Measurements from ENCODE around the gene RNF34.

RNF34 gene

GRCh38 chr12:121391619-121392324 is 8.1 kb upstream of the RNF34 start:
- H3K4me3 ChIP-seq (ENCODE audit: low read length) = no peak overlapping the region
- no peak for TF ChIP-seq CTCF (conservative IDR thresholded peaks at IDR 0.05; ENCODE audit: low read depth, low read length)
- no peak for DNase-seq (ENCODE audit: low read depth)

- H3K4me3 ChIP-seq (ENCODE audit: low read length) = no peak overlapping the region
- DNase-seq (ENCODE audit: low read depth) = no peak
- no peak for TF ChIP-seq CTCF (conservative IDR thresholded peaks at IDR 0.05; ENCODE audit: low read depth, low read length)
Observed at GRCh38 chr12:121392325-121392716, 7.6 kb upstream of the RNF34 start.

DNA sequence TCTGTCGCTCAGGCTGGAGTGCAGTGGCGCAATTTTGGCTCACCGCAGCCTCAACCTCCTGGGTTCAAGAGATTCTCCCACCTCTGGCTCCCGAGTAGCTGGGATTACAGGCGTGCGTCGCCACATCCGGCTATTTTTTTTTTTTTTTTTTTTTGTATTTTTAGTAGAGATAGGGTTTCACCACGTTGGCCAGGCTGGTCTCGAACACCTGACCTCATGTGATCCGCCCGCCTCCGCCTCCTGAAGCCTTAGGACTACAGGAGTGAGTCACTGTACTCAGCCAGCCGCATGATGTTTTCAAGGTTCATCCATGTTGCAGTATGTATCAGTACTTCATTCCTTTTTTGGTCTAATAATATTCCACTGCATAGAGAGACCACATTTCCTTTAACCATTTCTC is 2.4 kb upstream of the RNF34 start:
- no peak overlapping the region for H3K4me3 ChIP-seq (ENCODE audit: low read length)
- no peak for DNase-seq (ENCODE audit: low read depth)
- TF ChIP-seq CTCF (conservative IDR thresholded peaks at IDR 0.05; ENCODE audit: low read depth, low read length) = no peak

- DNase-seq (ENCODE audit: low read depth) = no peak
- TF ChIP-seq CTCF (conservative IDR thresholded peaks at IDR 0.05; ENCODE audit: low read depth, low read length) = no peak
- no peak overlapping the region for H3K4me3 ChIP-seq (ENCODE audit: low read length)
Observed at GRCh38 chr12:121398355-121398754, 1.6 kb upstream of the RNF34 start.

DNA sequence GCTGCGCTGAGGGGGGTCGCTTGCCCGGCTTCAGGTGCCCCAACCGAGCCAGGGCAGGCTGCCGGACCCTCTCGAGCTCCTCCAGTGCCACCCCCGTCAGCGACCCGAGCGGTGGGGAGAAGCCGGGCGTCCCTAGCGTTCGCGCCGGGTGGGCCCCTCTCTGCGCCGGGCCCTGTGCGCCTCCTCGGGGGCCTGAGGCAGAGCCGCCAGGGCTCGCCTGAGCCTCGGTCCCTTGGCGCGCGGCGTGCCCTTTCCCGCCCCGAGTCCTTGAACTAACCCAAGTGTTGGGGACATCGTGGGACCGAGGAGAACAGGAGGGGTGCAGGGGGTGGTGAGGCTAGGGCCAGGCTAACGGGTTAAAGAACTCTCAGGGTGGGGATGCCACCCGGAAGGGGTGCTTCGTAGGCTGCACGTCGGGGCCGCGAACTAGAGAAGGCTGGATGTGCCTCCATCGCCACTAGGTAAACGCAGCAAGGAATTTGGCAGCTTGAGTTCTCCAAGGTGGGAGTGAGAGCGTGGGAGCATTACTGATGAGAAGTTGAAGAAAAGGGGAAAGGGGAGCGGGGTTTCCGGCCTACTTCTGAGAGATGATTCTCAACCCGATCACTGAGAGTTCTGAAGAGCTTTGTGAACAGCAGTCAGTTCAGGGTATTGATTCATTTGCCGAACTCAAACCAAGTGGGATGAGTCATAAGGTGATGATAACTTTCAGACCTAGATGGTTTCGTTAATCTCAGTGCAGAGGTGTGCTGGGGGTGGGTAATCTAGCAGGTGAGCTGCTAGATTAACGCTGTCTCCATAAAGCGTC is 618 bp downstream of the RNF34 start:
- H3K4me3 ChIP-seq (ENCODE audit: low read length) = peak overlapping the region; percentile 88
- no peak for DNase-seq (ENCODE audit: low read depth)
- no peak for TF ChIP-seq CTCF (conservative IDR thresholded peaks at IDR 0.05; ENCODE audit: low read depth, low read length)

GRCh38 chr12:121403721-121404120 is 3.8 kb downstream of the RNF34 start:
- H3K4me3 ChIP-seq (ENCODE audit: low read length) = no peak overlapping the region
- DNase-seq (ENCODE audit: low read depth) = no peak
- TF ChIP-seq CTCF (conservative IDR thresholded peaks at IDR 0.05; ENCODE audit: low read depth, low read length) = no peak

GRCh38 chr12:121404734-121405133 is 4.8 kb downstream of the RNF34 start:
- DNase-seq (ENCODE audit: low read depth) = no peak
- H3K4me3 ChIP-seq (ENCODE audit: low read length) = no peak overlapping the region
- no peak for TF ChIP-seq CTCF (conservative IDR thresholded peaks at IDR 0.05; ENCODE audit: low read depth, low read length)

Measured in retinal pigment epithelial cell (primary cell).